KBM-7 (cell line): ENCODE data around the gene CHL1.
"Not testable (repeated sequence)": the region's sequence is repeated elsewhere in the genome, so short reads cannot be mapped to it uniquely, and the experiment has no call there.

Experiments used
- DNase-seq: peaks from one replicate; pipeline ENCODE4 v3.0.0-alpha.2; 2015
- in situ Hi-C: fragments of 300-500 bp; cut with MboI; formaldehyde crosslinking; loops from 2 replicates; pipeline ENCODE4 v1.14.3; 2020; ENCODE audit warnings: low sequenced_read_pairs, low pct_unique_long_range_greater_than_20kb, mixed read lengths

CHL1 gene

GRCh38 chr3:366253-366652 lies 169.7 kb downstream of the CHL1 start:
- DNase-seq, in situ Hi-C loops: not testable (repeated sequence)

DNA sequence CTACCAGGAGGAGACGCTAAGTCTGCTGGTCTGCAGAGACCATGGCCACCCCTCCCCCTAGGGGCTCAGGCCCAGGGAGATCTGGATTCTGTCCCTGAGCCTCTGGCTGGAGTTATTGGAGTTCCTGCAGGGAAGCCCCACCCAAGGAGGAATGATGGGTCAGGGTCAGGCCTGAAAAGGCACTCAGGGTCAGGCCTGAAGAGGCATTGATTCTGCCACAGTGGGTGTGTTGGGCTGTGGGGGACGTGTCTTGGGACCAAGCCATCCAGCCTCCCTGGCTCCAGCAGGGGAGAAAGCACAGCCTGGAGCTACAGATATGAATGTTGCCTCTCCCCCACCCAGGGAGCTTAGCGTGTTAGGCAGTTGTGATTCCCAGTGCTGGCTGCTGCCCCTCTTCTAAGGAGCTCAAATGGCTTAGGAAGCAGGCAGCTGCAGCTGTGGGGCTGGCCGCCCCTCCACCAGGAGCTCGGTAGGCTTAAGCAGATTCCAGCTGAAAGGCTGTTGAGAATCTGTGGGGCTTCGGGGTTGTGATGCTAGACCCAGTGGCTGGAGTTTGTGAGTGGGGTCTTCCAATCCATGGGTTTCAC lies 176.7 kb downstream of the CHL1 start:
- in situ Hi-C loops: no loop called here

GRCh38 chr3:374459-374858 lies 177.9 kb downstream of the CHL1 start:
- in situ Hi-C loops: no loop called here
- DNase-seq: no peak

More for the DNA sequence above, 176.7 kb downstream of the CHL1 start:
- DNase-seq: no peak

GRCh38 chr3:377158-377561 lies 180.6 kb downstream of the CHL1 start:
- in situ Hi-C loops: no loop called here
- DNase-seq: peak; percentile 53

- in situ Hi-C loops: no loop called here
- DNase-seq: no peak
Measured at GRCh38 chr3:380801-381200, 184.2 kb downstream of the CHL1 start.

DNA sequence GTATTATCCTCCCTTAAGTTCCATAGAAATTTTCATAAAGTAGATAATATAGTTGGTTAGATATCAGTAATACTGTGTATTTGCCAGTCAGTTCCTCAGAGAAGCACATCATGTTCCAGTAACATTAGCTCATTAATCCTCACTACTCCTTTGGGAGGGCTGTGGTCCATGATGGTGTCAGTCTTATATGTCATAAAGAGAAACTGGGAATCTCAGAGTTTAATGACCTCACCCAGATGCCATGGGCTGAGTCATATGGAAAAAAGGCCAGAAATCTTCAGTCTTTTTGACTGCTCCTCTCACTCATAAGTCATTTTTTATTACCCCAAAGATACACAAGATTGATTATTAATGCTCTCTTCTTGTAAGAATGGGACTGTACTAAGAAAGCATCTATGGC lies 188.6 kb downstream of the CHL1 start:
- DNase-seq: no peak
- in situ Hi-C loops: no loop called here

DNA sequence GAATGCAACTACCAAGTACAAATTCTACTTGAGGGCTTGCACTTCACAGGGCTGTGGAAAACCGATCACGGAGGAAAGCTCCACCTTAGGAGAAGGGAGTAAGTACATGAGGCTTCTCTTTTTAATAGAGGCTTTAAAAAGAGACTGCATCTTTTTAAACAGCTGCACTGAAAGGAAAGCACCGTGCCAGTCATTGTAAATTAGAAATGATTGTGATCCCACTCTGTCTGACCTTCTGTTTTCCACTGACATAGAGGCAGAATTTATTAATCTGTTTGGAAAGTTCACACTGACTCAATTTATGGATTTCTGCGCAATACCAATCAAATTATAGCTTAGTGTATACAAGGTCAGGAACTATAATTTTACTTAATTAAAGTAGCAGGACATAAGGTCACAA lies 198.2 kb downstream of the CHL1 start:
- no peak for DNase-seq
- in situ Hi-C loops: no loop called here

DNA sequence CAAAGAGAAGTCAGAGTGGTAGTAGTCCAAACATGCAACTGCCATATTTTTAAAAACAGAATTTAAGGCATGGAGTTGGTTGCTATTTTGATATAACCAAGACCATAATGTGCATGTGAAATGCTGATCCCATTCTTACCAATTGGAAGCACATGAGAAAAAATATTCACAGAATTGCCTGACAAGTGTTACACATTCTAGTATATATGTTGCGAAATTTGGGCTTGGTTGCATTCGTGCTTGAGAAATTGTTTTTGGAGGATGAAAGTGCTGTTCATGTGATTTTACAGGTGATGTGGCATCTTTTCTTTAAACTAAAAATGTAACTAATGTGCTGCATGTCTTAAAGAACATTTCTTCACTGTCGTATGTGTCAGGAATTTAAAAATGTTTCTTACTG lies 199.7 kb downstream of the CHL1 start:
- DNase-seq: no peak
- in situ Hi-C loops: no loop called here

- in situ Hi-C loops: no loop called here
- DNase-seq: no peak
Measured at GRCh38 chr3:399647-400046, 203.1 kb downstream of the CHL1 start.

DNA sequence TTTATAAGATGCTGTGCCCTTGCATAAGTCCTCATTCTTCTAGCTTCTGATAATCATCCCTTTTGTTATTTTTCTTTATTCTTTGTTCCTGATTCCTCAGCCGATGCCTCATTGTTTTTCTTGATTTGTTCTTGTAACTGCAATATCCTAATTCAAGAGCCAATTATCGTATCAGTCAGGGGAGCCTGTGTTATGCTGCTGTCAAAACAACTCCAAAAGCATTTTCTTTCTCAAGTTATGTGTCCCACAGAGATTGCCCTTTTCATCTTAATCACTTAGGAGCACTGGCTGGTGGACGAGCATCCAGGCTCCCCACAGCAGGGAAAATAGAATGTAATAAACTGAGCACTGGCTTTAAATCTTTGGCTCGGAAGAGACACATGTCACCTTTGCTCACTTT lies 207.3 kb downstream of the CHL1 start:
- in situ Hi-C loops: no loop called here
- no peak for DNase-seq

DNA sequence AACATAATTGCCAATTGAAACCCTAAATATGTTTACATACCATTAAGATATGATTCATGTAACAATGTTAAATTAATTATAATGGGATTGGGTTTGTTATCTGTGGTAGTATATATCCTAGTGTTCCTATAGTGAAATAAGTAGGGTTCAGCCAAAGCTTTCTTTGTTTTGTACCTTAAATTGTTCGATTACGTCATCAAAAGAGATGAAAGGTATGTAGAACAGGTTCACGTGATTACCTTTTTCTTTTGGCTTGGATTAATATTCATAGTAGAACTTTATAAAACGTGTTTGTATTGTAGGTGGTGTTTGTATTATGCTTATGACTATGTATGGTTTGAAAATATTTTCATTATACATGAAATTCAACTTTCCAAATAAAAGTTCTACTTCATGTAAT lies 212.4 kb downstream of the CHL1 start:
- no peak for DNase-seq
- in situ Hi-C loops: no loop called here

DNA sequence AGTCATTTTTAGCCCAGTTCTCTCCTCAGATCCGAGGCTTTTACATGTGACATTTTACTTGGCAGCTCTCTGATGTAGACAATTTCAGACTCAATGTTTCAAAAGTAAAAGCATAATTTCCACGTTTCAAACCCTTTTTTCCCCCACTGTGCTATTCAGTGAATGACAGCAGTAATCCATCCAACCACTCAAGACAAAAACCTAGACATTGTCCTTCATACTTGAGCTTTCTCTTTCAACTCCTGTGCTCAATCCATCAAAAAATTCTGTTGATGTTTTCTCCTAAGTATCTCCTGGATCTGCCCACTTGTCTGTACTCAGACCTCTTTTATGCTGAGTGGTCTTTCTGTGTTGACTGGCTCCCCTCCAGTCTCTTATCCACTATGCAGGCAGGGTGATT lies 214.7 kb downstream of the CHL1 start:
- no peak for DNase-seq
- in situ Hi-C loops: no loop called here

DNA sequence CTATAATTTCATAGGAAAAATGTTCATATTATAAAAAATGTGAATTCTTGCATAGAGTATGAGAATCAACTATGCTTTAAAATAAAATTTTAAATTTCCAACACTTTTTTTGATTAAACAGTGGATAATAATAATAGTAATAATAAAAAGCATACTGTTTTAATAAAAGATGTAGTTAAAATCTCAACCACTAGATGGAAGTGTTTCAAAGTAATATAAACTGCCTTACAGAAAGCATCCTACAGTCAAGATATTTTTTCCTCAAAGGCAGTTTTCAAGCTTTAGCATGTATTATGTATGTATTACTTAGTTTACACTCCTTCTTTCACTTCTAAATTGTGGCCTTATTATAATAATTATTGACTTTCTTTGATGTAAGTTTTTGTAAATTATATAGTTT lies 217.5 kb downstream of the CHL1 start:
- in situ Hi-C loops: no loop called here

GRCh38 chr3:418239-418929 lies 221.8 kb downstream of the CHL1 start:
- in situ Hi-C loops: no loop called here
- no peak for DNase-seq

More for the DNA sequence above, 217.5 kb downstream of the CHL1 start:
- DNase-seq: peak; percentile 4

DNA sequence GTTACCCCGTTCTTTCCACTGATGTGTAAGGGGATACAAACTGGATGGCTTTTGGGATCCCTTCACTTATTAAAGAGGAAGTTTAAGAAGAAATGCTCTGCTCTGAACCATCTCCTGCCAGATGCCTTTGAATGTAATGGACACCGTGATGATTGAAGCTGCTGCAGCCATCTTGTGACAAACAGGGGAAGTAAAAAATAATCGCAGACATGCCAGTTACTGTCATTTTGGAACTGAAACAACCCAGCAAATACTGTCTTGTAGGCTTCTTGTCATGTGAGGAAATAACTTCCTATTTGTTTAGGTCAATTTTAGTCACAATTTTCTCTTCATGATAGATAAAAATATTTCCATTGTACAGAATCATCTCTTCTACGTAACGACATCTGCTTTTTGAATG lies 224.0 kb downstream of the CHL1 start:
- in situ Hi-C loops: no loop called here
- DNase-seq: no peak

GRCh38 chr3:425079-425478 lies 228.5 kb downstream of the CHL1 start:
- DNase-seq: no peak
- in situ Hi-C loops: no loop called here

DNA sequence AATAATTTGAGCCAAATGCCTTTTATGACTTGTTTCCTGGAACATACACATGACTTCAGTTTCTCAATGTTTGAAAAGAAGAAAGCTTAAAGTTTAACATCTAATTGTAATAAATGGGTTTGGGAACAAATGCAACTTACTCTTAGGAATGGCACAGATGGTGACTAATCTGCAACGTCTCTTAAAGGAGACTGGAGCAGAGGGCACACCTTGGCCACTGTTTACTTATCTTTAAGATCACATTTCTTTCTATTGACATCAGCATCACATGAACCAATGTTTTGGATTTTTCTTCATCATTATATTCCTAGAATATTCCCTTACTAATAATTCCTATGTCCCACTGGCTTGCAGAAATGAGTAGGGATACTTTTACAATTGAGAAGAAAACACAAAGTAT lies 229.5 kb downstream of the CHL1 start:
- no peak for DNase-seq
- in situ Hi-C loops: no loop called here

DNA sequence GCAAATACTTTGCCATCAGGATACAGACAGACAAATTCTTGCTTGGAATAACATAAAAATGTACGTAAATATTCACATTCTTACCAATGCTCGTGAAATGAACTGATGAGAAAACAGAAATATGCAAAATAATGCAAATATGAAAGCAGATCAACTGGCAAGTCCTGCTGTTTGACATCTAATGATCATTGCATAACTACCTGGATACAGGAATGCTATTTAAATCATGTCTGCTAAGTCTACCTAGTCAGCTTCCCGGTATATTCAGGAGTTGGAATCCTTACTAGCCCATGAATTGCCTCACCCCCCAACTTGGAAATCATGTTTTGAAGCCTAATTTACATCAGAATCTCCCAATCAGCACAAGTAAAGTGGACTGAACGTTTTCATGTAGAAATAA lies 230.6 kb downstream of the CHL1 start:
- in situ Hi-C loops: no loop called here
- no peak for DNase-seq

- in situ Hi-C loops: no loop called here
Measured at GRCh38 chr3:430186-430585, 233.6 kb downstream of the CHL1 start.

GRCh38 chr3:435161-435560 lies 238.6 kb downstream of the CHL1 start:
- in situ Hi-C loops: no loop called here

More at GRCh38 chr3:430186-430585, 233.6 kb downstream of the CHL1 start:
- no peak for DNase-seq

GRCh38 chr3:436053-436452 lies 239.5 kb downstream of the CHL1 start:
- in situ Hi-C loops: no loop called here
- no peak for DNase-seq

More at GRCh38 chr3:435161-435560, 238.6 kb downstream of the CHL1 start:
- DNase-seq: no peak
